HUES48 (cell line): Measurements from ENCODE around the gene ASCL2.

Experiments used
- H3K27ac ChIP-seq: one replicate; pipeline ENCODE4 v1.7.0; 2013; ENCODE audit warnings: low read depth, low read length, inconsistent platforms
- H3K27me3 ChIP-seq: 2 replicates; pipeline ENCODE4 v1.6.1; 2013; ENCODE audit warnings: mild to moderate bottlenecking, low read length; ENCODE audit not compliant: control insufficient read depth, insufficient read depth
- H3K36me3 ChIP-seq: 2 replicates; pipeline ENCODE4 v1.6.1; 2013; ENCODE audit warnings: low read length; ENCODE audit not compliant: control insufficient read depth, insufficient read depth
- H3K4me1 ChIP-seq: 2 replicates; pipeline ENCODE4 v1.6.1; 2013; ENCODE audit warnings: mild to moderate bottlenecking, low read length; ENCODE audit not compliant: control insufficient read depth, insufficient read depth
- H3K4me3 ChIP-seq: 2 replicates; pipeline ENCODE4 v1.5.1; 2013; ENCODE audit warnings: mild to moderate bottlenecking, low read depth, low read length
- H3K9ac ChIP-seq: 2 replicates; pipeline ENCODE4 v1.6.1; 2013; ENCODE audit warnings: mild to moderate bottlenecking, low read depth, low read length, moderate library complexity
- H3K9me3 ChIP-seq: 2 replicates; pipeline ENCODE4 v1.6.1; 2013; ENCODE audit warnings: low read length; ENCODE audit not compliant: control insufficient read depth, insufficient read depth

The ASCL2 gene

DNA sequence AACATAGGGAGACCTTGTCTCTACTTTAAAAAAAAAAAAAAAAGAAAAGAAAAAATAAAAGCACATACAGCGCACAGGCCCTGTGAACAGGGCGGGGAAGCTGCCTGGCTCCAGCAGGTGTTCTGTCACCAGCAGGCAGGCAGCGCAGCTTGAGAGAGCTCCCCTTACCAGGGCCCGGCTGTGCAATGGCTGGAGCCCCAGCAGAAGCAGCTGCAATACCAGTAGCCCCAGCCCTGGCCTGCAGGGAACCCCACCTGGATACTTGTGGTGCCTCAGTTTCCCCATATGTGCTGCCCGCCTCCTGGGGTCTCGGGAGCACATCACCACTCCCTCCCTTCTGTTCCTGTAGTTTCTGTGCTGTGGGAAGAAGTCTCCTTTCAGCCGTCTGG is 43.7 kb upstream of the ASCL2 start:
- Histone ChIP-seq H3K27ac (no peak overlapping the region), H3K4me3 (no peak overlapping the region), H3K27me3 (no peaks in the 10 kb centered on the region), H3K9me3 (no peaks in the 10 kb centered on the region), H3K4me1 (no peaks in the 10 kb centered on the region), H3K9ac (no peak overlapping the region), H3K36me3 (no peaks in the 10 kb centered on the region)

DNA sequence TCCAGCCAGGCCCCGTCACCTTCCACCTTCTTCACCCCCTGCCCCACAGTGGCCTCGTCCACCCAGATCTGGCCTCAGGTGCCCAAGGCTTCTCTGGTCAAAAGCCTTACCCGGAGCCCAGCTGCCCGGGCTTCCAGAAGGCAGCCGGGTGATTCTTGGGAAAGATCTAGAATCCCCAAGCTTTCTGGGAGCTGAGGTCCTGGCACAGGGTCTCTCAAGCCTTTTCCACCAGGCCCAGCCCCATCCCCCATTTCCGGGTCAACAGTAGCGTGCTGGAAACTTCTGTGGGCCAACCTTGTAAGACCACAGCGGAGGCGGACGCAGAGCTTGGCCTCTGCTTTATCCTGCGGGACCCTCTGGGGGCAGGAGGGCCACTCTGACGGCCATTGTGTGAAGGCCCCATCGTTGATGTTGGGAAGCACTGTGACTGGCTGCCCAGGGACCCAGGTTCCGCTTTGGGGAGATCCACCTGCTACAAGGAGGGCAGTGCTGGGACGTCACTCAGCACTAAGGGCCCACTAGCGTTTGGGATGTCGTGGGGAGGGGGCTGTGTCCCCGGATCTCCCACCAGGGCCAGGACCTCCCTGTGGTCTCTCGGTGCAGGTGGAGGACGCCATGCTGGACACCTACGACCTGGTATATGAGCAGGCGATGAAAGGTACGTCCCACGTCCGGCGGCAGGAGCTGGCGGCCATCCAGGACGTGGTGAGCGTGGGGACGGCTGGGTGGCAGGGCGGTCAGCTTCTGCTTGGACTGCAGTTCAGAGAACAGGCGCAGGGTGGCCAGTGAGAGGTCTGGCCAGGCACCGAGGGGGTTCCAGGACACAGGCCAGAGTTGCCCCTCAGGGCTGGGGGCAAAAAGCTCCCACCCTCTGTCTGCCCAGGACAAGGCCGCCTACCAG is 42.9 kb upstream of the ASCL2 start:
- no peaks in the 10 kb centered on the region for H3K27me3 ChIP-seq
- no peak overlapping the region for H3K4me3 ChIP-seq
- H3K4me1 ChIP-seq: no peaks in the 10 kb centered on the region
- no peak overlapping the region for H3K27ac ChIP-seq
- no peak overlapping the region for H3K9ac ChIP-seq
- H3K9me3 ChIP-seq: no peaks in the 10 kb centered on the region
- H3K36me3 ChIP-seq: no peaks in the 10 kb centered on the region

- no peak overlapping the region for H3K9ac ChIP-seq
- H3K4me1 ChIP-seq: no peaks in the 10 kb centered on the region
- no peak overlapping the region for H3K27ac ChIP-seq
- no peaks in the 10 kb centered on the region for H3K9me3 ChIP-seq
- H3K4me3 ChIP-seq: no peak overlapping the region
- H3K36me3 ChIP-seq: no peaks in the 10 kb centered on the region
- no peaks in the 10 kb centered on the region for H3K27me3 ChIP-seq
These were observed 42.0 kb upstream of the ASCL2 start for GRCh38 chr11:2312232-2313042.

GRCh38 chr11:2311353-2312133 is 41.2 kb upstream of the ASCL2 start:
- Histone ChIP-seq H3K27me3 (no peaks in the 10 kb centered on the region), H3K36me3 (no peaks in the 10 kb centered on the region), H3K27ac (no peak overlapping the region), H3K9ac (no peak overlapping the region), H3K4me3 (no peak overlapping the region), H3K4me1 (no peaks in the 10 kb centered on the region), H3K9me3 (no peaks in the 10 kb centered on the region)

DNA sequence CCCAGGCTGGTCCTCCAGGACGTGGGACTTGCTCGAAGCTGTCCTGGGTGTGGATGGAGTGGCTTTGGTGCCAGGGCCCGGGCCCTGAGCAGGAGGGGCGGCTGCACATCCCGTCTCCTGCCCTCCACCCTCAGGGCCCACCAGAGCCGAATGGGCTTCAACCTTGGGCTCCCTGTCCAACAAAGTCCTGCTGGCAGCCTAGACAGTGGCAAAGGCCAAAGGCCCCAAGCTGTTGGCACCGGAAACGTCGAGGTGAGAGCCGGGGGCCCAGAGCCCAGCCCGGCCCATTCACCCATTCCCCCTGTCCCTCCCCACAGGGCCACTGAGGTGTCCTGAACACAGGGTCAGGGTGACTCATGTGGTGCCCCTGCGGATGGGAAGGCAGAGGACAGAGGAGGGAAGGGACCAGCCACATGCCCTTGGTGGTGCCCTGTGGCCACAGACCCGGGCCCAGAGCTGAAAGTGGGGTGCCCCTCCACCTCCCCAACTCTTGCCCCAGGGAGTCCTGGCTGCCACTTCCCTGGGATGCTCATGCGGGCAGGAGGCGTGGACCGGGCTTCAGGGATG is 40.5 kb upstream of the ASCL2 start:
- Histone ChIP-seq H3K4me3 (no peak overlapping the region), H3K9ac (no peak overlapping the region), H3K9me3 (no peaks in the 10 kb centered on the region), H3K36me3 (no peaks in the 10 kb centered on the region), H3K27me3 (no peaks in the 10 kb centered on the region), H3K4me1 (no peaks in the 10 kb centered on the region), H3K27ac (no peak overlapping the region)

DNA sequence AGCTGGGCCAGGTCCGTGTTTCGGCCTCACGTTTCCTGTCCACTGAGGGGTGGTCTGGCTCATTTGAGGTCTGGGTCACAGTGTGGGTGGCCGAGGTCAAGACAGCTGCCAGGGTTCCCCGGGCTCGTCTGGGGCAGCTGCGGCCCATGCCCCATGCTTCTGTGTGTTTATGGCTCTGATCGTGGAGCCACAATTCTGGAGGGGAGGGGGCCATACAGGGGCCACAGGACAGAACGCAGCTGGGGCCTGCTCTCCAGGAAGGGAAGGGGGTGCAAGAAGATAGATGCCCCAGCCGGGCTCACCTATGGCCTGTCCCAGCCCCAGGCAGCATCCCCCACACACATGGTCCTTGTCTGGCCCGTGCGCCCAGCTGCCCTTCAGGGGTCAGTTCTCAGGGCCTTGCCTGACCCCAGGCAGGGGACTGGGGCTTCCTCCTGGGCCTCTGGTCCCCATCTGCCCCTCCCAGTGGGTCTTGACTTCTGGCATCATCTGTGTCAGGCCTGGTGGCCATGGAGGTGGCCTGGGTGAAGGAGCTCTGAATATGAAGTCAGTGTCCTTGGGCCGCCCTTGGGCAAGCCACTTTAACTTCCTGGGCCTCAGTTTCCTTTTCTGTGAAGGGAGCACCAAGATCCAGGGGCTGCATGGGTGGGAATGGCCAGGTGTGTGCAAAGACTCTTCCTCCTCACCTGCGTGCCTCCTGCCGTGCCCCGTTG is 39.8 kb upstream of the ASCL2 start:
- H3K36me3 ChIP-seq: no peaks in the 10 kb centered on the region
- no peaks in the 10 kb centered on the region for H3K27me3 ChIP-seq
- no peak overlapping the region for H3K27ac ChIP-seq
- H3K9me3 ChIP-seq: no peaks in the 10 kb centered on the region
- no peak overlapping the region for H3K4me3 ChIP-seq
- H3K9ac ChIP-seq: no peak overlapping the region
- H3K4me1 ChIP-seq: no peaks in the 10 kb centered on the region

- Histone ChIP-seq H3K4me1 (no peaks in the 10 kb centered on the region), H3K27ac (no peak overlapping the region), H3K27me3 (no peaks in the 10 kb centered on the region), H3K36me3 (no peaks in the 10 kb centered on the region), H3K9ac (no peak overlapping the region), H3K4me3 (no peak overlapping the region), H3K9me3 (no peaks in the 10 kb centered on the region)
These were observed 39.1 kb upstream of the ASCL2 start for GRCh38 chr11:2309251-2310072.

DNA sequence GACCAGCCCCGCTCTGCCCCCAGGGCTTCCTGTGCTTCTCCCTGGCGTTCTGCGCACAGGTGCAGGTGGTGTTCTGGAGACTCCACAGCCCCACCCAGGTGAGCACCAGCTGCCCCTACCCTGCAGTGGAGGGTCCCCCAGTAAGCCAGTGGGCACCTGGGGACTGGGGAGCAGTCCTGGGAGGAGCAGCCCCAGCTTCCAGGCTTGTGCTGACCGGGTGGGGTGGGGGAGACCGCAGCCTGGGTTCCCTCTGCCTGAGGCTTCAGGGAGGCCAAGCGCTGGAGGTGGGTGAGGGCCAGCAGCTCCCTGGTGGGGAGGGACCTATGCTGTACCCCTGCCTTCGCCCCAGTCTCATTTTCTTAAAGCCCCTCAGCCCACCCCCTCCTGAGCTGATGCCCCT is 38.3 kb upstream of the ASCL2 start:
- no peaks in the 10 kb centered on the region for H3K36me3 ChIP-seq
- no peak overlapping the region for H3K27ac ChIP-seq
- no peaks in the 10 kb centered on the region for H3K4me1 ChIP-seq
- H3K4me3 ChIP-seq: no peak overlapping the region
- no peaks in the 10 kb centered on the region for H3K9me3 ChIP-seq
- H3K9ac ChIP-seq: no peak overlapping the region
- no peaks in the 10 kb centered on the region for H3K27me3 ChIP-seq

DNA sequence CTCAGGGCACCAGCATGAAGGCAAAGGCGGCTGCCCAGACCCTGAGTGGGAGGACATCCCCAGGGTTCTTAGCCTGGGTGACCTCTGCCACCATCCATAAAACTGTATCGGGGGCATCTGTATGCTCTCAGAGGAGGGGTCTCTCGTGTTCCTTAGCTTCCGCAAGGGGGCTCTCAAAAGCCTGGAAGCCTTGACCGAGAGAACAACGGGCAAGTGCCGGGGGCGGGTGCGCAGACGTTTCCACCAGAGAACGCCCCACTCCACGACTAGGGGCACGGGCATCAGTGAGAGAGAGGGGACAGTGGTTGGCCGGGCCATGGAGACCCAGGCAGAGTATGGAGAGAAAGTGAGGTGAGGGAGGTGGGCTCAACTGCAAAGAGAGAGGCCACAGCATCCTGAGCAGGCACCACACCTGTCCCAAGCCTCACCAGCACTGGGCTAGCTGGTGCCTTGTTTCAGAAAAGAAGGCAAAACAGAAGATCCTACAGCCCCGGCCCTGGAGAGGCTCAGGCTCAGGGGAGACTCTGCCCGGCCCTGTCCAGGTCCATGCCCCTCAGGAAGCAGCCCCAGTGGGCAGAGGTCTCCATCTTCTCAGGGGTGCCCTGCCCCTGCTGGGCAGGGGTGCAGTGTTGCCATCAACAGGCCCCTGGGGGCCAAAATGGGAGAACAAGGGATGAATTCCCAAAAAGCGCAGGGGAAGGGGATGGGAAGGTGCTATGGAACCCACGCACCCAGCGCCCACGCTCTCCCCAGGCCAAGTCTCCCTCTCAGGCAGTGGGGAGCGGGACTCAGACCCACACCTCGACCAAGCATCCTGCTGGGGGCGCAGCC is 37.3 kb upstream of the ASCL2 start:
- Histone ChIP-seq H3K9ac (no peak overlapping the region), H3K27me3 (no peaks in the 10 kb centered on the region), H3K9me3 (no peaks in the 10 kb centered on the region), H3K36me3 (no peaks in the 10 kb centered on the region), H3K4me1 (no peaks in the 10 kb centered on the region), H3K4me3 (no peak overlapping the region), H3K27ac (no peak overlapping the region)
